Subcutaneous adipose tissue (tissue), 4 donors: ENCODE results near the gene FGD5. TPM values are rescaled to one million over a fixed set of nuclear protein-coding genes. Genes with fewer than 3 reads are reported as not detected.

Experiments
- CTCF ChIP-seq: fragments of 450-650 bp; IDR thresholded peaks from one replicate; pipeline ENCODE4 v1.5.1; 2016; ENCODE audit warnings: low read depth, mild to moderate bottlenecking, control low read depth, antibody characterized with exemption, moderate library complexity
- total RNA-seq, 4 donors: library from RNA; depleted of rRNA; stranded (reverse); fragments of >200 nt; gene quantifications; one replicate each; pipeline ENCODE4 v1.1.0, GENCODE V29; 2016

Gene FGD5
- total RNA-seq, 4 donors from 2014 or later: 18.2 to 62.9 (median 27.6) TPM

DNA sequence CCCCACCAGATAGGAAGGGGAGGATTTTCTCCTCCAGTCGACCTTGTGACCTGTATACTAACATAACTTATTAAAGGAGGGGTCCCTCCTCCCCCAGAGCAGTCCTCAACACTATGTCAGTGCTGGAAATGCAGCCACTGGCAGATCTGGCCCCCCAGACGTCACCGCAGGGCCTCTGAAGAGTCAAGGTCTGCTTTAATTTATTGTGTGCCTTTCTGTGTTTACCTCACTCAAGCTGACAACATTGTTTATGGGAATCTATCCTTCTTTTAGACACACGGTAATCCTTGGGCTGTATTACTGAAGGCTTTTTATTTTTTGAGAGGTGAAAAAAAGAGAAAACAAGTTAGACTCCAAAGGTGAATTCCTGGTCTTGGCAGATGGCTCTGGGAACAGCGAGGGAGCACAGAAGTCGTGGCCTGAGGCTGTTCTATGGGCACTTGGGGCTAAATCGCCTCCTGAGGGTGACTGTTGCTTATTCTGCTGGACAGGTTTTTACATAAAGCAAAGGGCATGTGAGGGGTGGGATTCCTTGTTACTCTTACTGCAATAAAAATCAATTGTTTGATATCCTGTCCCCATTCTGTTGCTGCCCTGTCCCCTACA lies 115.2 kb downstream of the FGD5 start:
- TF ChIP-seq CTCF: no peak

DNA sequence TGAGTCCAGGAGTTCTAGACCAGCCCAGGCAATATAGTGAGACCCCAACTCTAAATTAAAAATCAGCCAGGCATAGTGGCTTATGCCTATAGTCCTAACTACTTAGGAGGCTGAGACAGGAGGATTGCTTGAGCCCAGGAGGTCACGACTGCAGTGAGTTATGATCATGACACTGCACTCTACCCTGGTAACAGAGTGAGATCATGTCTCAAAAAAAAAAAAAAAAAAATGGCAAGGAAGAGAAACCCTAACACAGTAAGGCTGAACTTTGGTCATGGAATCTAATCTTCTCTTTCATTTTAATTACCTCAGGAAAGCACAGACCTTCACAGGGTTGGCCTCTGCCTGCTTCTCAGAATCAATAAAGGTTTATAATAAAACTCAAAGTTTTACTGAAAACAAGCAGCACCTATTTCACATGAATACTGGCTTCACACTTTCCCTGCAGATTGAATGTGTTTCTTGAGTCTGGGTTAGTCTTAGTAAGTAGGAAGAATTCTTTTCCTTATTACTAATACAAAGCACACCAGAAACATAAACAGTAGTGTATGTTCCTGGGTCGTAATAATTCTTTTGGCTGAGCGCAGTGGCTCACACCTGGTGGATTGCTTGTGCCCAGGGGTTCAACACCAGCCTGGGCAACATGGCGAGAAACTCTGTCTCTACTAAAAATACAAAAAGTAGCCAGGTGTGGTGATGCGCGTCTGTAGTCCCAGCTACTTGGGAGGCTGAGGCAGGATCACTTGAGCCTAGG lies 117.0 kb downstream of the FGD5 start:
- no peak for TF ChIP-seq CTCF

- no peak for TF ChIP-seq CTCF
Observed at GRCh38 chr3:14938954-14939353, 120.2 kb downstream of the FGD5 start.

GRCh38 chr3:14941871-14942270 lies 123.1 kb downstream of the FGD5 start:
- no peak for TF ChIP-seq CTCF

DNA sequence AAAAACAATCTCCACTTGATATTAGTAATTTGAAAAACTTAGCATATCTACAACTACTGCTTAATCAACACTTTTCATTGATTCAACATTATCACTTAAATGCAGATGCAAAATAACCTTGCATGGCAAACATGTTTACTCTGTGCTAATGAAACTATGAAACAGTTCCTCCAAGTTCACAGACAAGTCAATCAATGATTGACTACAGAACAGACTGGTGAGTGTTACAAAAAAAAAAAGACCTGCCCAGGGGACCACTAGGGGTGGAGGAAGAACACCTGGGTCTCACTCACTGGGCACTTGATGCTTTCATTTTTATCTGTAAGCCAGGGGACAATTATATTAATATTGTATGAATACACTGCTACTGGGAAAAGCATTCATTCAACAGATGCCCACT lies 124.3 kb downstream of the FGD5 start:
- TF ChIP-seq CTCF: no peak

GRCh38 chr3:14946236-14946635 lies 127.5 kb downstream of the FGD5 start:
- no peak for TF ChIP-seq CTCF

DNA sequence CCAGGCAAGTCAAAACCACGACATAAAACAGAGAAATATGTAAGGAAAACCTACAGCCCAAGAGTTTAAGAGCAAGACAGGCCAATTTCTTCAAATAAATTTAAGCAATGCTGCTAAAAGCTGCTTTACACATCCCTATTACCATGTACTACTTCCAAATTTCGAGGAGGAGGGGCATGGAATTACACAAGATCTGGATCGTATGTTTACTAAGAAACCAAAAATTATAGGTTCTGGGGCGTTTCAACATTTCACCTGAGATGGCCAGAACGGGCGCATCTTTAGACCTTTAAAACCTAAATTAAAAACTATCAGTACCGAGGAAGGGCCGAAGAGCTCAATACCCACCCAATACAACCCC lies 128.0 kb downstream of the FGD5 start:
- no peak for TF ChIP-seq CTCF
